Prostate gland (tissue), 2 donors: Measurements from ENCODE around the gene DENND4A. TPM values are rescaled to one million over a fixed set of nuclear protein-coding genes. Genes with fewer than 3 reads are reported as not detected.

Source experiments
- DNase-seq: peaks from one replicate; pipeline ENCODE4 v3.0.0-alpha.2; 2019; ENCODE audit warnings: low spot score
- H3K27ac ChIP-seq, 2 donors: fragments of 200-600 bp; sonication (generic); 2 replicates each; pipeline ENCODE4 v1.5.1; 2017 to 2019
- H3K27me3 ChIP-seq: fragments of 200-600 bp; sonication (generic); replicated peaks from 2 replicates; pipeline ENCODE4 v1.5.1; 2019; ENCODE audit not compliant: insufficient read depth
- H3K36me3 ChIP-seq, 2 donors: fragments of 200-600 bp; sonication (generic); 1 replicate in 1 of 2; 2 replicates in 1 of 2; pipeline versions ENCODE4 v1.5.1 to v1.8.1; 2017 to 2019
- H3K4me1 ChIP-seq: fragments of 200-600 bp; sonication (generic); replicated peaks from 2 replicates; pipeline ENCODE4 v1.5.1; 2019
- H3K4me3 ChIP-seq, 2 donors: fragments of 200-600 bp; sonication (generic); 2 replicates each; pipeline ENCODE4 v1.5.1; 2017 to 2019
- H3K9me3 ChIP-seq: fragments of 200-600 bp; sonication (generic); 2 replicates; pipeline ENCODE4 v1.5.1; 2017
- POLR2A ChIP-seq: fragments of 450-650 bp; IDR thresholded peaks from one replicate; pipeline ENCODE4 v1.6.1; 2016; ENCODE audit warnings: antibody characterized with exemption, mild to moderate bottlenecking
- POLR2AphosphoS5 ChIP-seq: sonication (generic); formaldehyde crosslinking; IDR thresholded peaks from one replicate; pipeline ENCODE4 v1.6.1; 2017; ENCODE audit warnings: antibody characterized with exemption
- WGBS: methylation state at CpG from one replicate; pipeline ENCODE4 v1.1.5; 2018; 5-methylcytosine and 5-hydroxymethylcytosine counted together
- intact Hi-C: fragments of 100-400 bp; cut with DNase I; formaldehyde crosslinking; loops from one replicate; pipeline ENCODE4 v1.14.2; 2022
- total RNA-seq, 2 donors: library from RNA; depleted of rRNA; stranded (reverse); fragments of >200 nt; gene quantifications; one replicate each; pipeline ENCODE4 v1.1.0, GENCODE V29; 2016
- TF ChIP-seq, protein P1 (sequence below), 4 experiments: fragments of 200-600 bp in 2 of 4; fragments of 450-650 bp in 2 of 4; sonication (generic) in 2 of 4; IDR thresholded peaks; 1 replicate in 3 of 4; 2 replicates in 1 of 4; pipeline ENCODE4 v1.5.1; 2016 to 2019; ENCODE audit warnings: antibody characterized with exemption in 4 of 4, mild to moderate bottlenecking in 2 of 4, moderate library complexity in 2 of 4

DENND4A gene
- total RNA-seq, 2 donors from 2014 or later, result 24.5 to 49.6 TPM

DNA sequence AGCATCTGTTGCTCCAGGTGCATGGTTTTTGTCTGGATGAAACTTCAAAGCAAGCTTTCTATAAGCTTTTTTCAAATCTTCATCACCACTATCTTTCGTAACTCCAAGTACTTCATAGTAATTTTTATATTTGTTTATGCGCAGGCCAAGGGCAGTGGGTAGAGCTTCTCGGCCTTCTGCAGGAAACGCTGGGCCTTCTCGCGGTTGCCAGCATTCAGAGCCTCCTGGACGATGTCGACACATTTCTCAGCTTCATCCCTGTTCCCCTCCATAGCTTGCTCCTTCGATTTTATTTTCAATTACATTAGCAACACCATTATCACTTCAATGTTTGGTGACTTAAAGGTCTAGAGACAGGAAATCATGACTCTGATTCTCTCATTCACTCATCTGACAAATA lies 20.2 kb downstream of the DENND4A start:
- DNase-seq, result no peak
- Histone ChIP-seq H3K27me3 (no peaks in the 10 kb centered on the region), H3K27ac (no peak overlapping the region), H3K4me3 (no peak overlapping the region), H3K9me3 (no peaks in the 10 kb centered on the region), H3K36me3 (no peaks in the 10 kb centered on the region), H3K4me1 (no peaks in the 10 kb centered on the region)
- intact Hi-C loops, result no loop called here
- 91% methylated on average over 9 of the region's 9 CpGs for WGBS
- TF ChIP-seq, protein P1, sequence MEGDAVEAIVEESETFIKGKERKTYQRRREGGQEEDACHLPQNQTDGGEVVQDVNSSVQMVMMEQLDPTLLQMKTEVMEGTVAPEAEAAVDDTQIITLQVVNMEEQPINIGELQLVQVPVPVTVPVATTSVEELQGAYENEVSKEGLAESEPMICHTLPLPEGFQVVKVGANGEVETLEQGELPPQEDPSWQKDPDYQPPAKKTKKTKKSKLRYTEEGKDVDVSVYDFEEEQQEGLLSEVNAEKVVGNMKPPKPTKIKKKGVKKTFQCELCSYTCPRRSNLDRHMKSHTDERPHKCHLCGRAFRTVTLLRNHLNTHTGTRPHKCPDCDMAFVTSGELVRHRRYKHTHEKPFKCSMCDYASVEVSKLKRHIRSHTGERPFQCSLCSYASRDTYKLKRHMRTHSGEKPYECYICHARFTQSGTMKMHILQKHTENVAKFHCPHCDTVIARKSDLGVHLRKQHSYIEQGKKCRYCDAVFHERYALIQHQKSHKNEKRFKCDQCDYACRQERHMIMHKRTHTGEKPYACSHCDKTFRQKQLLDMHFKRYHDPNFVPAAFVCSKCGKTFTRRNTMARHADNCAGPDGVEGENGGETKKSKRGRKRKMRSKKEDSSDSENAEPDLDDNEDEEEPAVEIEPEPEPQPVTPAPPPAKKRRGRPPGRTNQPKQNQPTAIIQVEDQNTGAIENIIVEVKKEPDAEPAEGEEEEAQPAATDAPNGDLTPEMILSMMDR (IDR thresholded peaks at IDR 0.05), result no peak
- TF ChIP-seq POLR2A, result no peak
- TF ChIP-seq POLR2AphosphoS5, result no peak

DNA sequence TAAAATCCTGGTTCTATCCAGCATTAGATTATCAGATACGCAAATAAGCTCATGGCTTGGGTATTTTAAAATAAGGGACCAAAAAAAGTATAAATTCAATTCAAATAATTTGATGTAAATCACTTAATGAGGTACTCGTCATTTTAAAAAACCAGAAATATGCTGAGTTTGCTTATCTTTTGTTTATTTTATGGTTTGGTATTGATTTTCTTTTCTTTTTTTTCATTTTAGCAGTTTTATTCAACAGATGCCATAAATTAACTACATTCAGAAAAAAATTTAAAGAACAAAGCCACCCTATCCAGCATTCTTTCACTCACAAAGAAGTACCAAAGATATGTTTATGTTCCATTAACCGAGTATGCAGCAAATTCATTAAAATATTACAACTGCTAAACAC lies 22.6 kb downstream of the DENND4A start:
- Histone ChIP-seq H3K9me3 (no peaks in the 10 kb centered on the region), H3K36me3 (no peaks in the 10 kb centered on the region), H3K27ac (no peak overlapping the region), H3K27me3 (no peaks in the 10 kb centered on the region), H3K4me3 (no peak overlapping the region), H3K4me1 (no peaks in the 10 kb centered on the region)
- intact Hi-C loops, result no loop called here
- no peak for DNase-seq
- WGBS, result 75% methylated on average over 3 of the region's 3 CpGs
- TF ChIP-seq, protein P1 (IDR thresholded peaks at IDR 0.05), result no peak
- TF ChIP-seq POLR2AphosphoS5 (no peak), POLR2A (no peak)

DNA sequence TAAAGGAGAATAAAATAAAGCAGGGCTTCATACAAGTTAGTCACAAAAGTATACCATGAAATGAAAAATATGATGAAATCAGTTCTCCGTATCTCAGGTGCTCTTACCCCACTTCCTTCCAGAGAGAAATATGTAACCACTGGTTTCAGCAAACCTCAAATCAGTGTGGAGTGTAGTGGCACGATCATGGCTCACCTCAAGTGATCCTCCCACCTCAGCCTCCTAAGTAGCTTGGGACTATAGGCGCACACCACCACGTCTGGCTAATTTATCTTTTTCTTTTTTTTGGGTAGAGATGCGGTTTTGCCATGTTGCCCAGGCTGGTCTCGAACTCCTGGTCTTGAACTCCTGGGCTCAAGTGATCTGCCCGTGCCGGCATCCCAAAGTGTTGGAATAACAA lies 24.2 kb downstream of the DENND4A start:
- Histone ChIP-seq H3K4me1 (no peaks in the 10 kb centered on the region), H3K4me3 (no peak overlapping the region), H3K27ac (no peak overlapping the region), H3K36me3 (no peaks in the 10 kb centered on the region), H3K9me3 (no peaks in the 10 kb centered on the region), H3K27me3 (no peaks in the 10 kb centered on the region)
- intact Hi-C loops, result no loop called here
- no peak for TF ChIP-seq POLR2A
- TF ChIP-seq, protein P1 (IDR thresholded peaks at IDR 0.05), result no peak
- TF ChIP-seq POLR2AphosphoS5, result no peak
- no peak for DNase-seq
- WGBS, result 91% methylated on average over 8 of the region's 8 CpGs

DNA sequence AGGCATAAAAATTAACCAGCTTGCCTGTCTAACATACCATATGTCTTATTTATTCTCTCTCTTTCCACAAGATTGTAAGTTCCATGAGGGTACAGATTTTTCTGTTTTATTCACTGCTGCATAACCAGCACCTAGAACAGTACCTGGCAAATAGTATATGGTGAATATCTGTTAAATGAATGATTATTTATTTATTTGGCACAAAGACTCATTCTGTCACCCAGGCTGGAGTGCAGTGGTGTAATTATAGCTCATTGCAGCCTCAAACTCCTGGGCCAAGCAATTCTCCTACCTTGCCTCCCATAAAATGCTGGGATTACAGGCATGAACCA lies 24.9 kb downstream of the DENND4A start:
- H3K27ac ChIP-seq, result no peak overlapping the region
- intact Hi-C loops, result no loop called here
- no peaks in the 10 kb centered on the region for H3K27me3 ChIP-seq
- H3K36me3 ChIP-seq, result no peaks in the 10 kb centered on the region
- no peak for DNase-seq
- no peaks in the 10 kb centered on the region for H3K9me3 ChIP-seq
- H3K4me3 ChIP-seq, result no peak overlapping the region
- H3K4me1 ChIP-seq, result no peaks in the 10 kb centered on the region
- TF ChIP-seq POLR2A (no peak), POLR2AphosphoS5 (no peak)
- TF ChIP-seq, protein P1 (IDR thresholded peaks at IDR 0.05), result no peak

DNA sequence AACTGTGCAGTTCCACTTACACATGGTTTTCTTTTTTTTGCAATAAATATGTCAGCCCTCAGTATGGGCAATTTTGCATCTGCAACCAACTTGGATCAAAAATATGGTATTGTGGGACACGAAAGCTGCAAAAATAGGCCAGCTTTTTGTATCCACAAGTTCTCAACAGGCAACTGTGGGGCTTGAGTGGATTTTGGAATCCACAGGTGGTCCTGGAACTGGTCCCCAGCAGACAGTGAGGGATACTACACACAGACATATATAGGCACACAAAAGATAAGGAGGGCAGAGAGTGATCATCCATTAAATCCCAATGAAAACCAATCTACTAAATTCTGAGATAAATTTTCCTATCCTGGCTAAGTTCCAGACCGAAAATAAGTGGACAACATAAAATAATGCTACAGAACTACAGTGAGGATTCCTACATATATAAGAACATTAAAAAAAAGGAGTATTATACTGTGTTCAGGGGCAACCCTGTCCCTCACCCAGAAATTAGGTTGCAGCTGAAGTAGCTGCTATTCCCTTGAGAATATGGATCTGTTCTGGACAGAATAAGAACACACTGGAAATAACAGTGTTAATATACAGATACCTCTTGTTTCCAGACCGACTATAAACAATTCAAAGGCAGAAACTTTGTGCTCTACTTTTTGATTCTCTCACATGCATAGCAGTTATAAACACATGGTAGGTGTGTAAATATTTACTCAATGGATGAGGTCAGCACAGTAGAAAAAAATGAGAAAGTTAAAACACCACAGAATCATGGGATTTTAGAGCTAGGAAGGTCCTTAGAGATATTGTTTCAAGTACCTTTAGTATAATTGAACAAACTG lies 25.4 kb downstream of the DENND4A start:
- intact Hi-C loops, result no loop called here
- WGBS, result 63% methylated on average over 3 of the region's 3 CpGs
- Histone ChIP-seq H3K27me3 (no peaks in the 10 kb centered on the region), H3K4me1 (no peaks in the 10 kb centered on the region), H3K4me3 (no peak overlapping the region), H3K36me3 (no peaks in the 10 kb centered on the region), H3K27ac (no peak overlapping the region), H3K9me3 (no peaks in the 10 kb centered on the region)
- TF ChIP-seq POLR2A, result no peak
- no peak for TF ChIP-seq POLR2AphosphoS5
- TF ChIP-seq, protein P1 (IDR thresholded peaks at IDR 0.05), result no peak
- no peak for DNase-seq
